COLO668 (cell line): ENCODE data around the gene ADARB2.
"Not testable (repeated sequence)": the region's sequence is repeated elsewhere in the genome, so short reads cannot be mapped to it uniquely, and the experiment has no call there.

Experiments
- DNase-seq: peaks from one replicate; lab custom pipeline; 2025; ENCODE audit not compliant: unreplicated experiment; lab: John Stamatoyannopoulos, UW

The ADARB2 gene

GRCh38 chr10:1247598-1248261, 489.6 kb downstream of the ADARB2 start:
- no peak for DNase-seq

- DNase-seq, result no peak
Observed at GRCh38 chr10:1244493-1244892, 492.8 kb downstream of the ADARB2 start.

GRCh38 chr10:1243486-1244234, 493.7 kb downstream of the ADARB2 start:
- DNase-seq, result no peak

- DNase-seq, result no peak
Observed at GRCh38 chr10:1242975-1243374, 494.4 kb downstream of the ADARB2 start.

- no peak for DNase-seq
Observed at GRCh38 chr10:1241973-1242935, 495.1 kb downstream of the ADARB2 start.

- no peak for DNase-seq
Observed at GRCh38 chr10:1241322-1241890, 495.9 kb downstream of the ADARB2 start.

GRCh38 chr10:1240341-1240775, 497.0 kb downstream of the ADARB2 start:
- peak; percentile 42 for DNase-seq

- no peak for DNase-seq
Observed at GRCh38 chr10:1233031-1233430, 504.3 kb downstream of the ADARB2 start.

GRCh38 chr10:1232164-1232911, 505.0 kb downstream of the ADARB2 start:
- DNase-seq, result no peak

GRCh38 chr10:1230592-1231275, 506.6 kb downstream of the ADARB2 start:
- no peak for DNase-seq

GRCh38 chr10:1230138-1230537, 507.2 kb downstream of the ADARB2 start:
- no peak for DNase-seq

GRCh38 chr10:1229574-1229973, 507.8 kb downstream of the ADARB2 start:
- no peak for DNase-seq

GRCh38 chr10:1229116-1229515, 508.2 kb downstream of the ADARB2 start:
- no peak for DNase-seq

GRCh38 chr10:1228467-1228975, 508.8 kb downstream of the ADARB2 start:
- DNase-seq, result no peak

- no peak for DNase-seq
Observed at GRCh38 chr10:1227510-1228402, 509.6 kb downstream of the ADARB2 start.

GRCh38 chr10:1226907-1227306, 510.4 kb downstream of the ADARB2 start:
- not testable (repeated sequence) for DNase-seq

GRCh38 chr10:1219874-1220273, 517.5 kb downstream of the ADARB2 start:
- not testable (repeated sequence) for DNase-seq

- DNase-seq, result no peak
Observed at GRCh38 chr10:1217661-1218060, 519.7 kb downstream of the ADARB2 start.

GRCh38 chr10:1217237-1217587, 520.1 kb downstream of the ADARB2 start:
- no peak for DNase-seq
